Lower leg skin (tissue), 3 donors: ENCODE measurements around the gene KIF26B.

Source experiments
- POLR2A ChIP-seq, 2 donors: fragments of 450-650 bp; IDR thresholded peaks; one replicate each; pipeline ENCODE4 v1.6.1; 2016 to 2017; ENCODE audit warnings: antibody characterized with exemption in 2 of 2, mild to moderate bottlenecking in 1 of 2, moderate library complexity in 1 of 2
- TF ChIP-seq, protein P1 (sequence below), 3 donors: fragments of 450-650 bp; IDR thresholded peaks; one replicate each; pipeline ENCODE4 v1.5.1; 2016; ENCODE audit warnings: antibody characterized with exemption in 3 of 3, mild to moderate bottlenecking in 3 of 3, moderate library complexity in 2 of 3

DNA sequence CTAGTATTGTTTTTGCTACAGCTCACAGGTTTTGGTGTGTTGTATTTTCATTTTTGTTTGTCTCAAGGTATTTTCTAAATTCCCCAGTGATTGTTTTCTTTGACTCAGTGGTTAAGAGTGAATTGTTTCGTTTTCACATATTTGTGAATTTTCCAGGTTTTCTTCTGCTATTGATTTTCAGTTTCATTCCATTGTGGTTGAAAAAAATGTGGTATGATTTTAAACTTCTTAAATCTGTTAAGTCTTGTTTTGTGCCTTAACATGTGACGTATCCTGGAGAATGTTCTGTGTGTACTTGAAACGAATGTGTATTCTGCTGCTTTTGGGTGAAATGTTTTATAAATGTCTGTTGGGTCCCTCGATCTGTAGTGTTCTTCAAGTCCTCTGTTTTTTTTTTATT lies 117.9 kb downstream of the KIF26B start:
- TF ChIP-seq, protein P1, sequence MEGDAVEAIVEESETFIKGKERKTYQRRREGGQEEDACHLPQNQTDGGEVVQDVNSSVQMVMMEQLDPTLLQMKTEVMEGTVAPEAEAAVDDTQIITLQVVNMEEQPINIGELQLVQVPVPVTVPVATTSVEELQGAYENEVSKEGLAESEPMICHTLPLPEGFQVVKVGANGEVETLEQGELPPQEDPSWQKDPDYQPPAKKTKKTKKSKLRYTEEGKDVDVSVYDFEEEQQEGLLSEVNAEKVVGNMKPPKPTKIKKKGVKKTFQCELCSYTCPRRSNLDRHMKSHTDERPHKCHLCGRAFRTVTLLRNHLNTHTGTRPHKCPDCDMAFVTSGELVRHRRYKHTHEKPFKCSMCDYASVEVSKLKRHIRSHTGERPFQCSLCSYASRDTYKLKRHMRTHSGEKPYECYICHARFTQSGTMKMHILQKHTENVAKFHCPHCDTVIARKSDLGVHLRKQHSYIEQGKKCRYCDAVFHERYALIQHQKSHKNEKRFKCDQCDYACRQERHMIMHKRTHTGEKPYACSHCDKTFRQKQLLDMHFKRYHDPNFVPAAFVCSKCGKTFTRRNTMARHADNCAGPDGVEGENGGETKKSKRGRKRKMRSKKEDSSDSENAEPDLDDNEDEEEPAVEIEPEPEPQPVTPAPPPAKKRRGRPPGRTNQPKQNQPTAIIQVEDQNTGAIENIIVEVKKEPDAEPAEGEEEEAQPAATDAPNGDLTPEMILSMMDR (IDR thresholded peaks at IDR 0.05): no peak
- no peak for TF ChIP-seq POLR2A (IDR thresholded peaks at IDR 0.05)
